OCI-LY3 (cell line): ENCODE results near the gene TBK1.

Experiments used
- EZH2phosphoT487 ChIP-seq: fragments of 200-600 bp; shearing (Covaris generic); IDR thresholded peaks from 2 replicates; pipeline ENCODE4 v1.6.1; 2018; ENCODE audit warnings: antibody characterized with exemption, mixed run types, low read depth
- TF ChIP-seq, protein P1 (sequence below): fragments of 200-600, 300-600 bp; sonication (generic); IDR thresholded peaks from 2 replicates; pipeline ENCODE4 v1.5.1; 2014; ENCODE audit warnings: antibody characterized with exemption, low read length, low read depth

DNA sequence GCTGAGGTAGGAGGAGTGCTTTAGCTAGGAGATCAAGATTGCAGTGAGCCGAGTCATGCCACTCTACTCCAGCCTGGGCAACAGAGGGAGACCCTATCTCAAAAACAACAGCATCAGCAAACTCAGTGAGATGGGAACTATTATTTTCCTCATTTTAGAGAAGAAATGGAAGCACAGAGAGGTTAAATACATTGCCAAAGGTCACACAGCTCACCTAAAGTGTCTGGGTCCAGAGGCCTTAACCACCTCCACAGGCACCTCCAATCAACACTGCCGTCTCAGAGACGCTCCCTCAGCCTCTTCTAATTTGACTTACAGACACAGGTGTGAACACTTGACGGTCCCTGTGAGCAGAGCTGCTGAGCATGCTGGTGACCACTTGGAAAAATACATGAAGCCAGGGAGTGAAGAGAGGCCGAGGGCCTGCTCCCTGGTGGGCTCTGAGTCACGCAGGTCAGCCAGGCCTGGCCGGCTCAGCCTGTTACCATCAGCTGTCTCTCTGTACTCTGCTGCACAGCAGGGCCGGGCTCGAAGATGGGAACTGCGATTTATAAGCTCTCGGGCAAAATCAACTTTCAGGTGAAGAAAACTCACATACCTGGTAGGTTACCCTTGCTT, 80.9 kb downstream of the TBK1 start:
- TF ChIP-seq, protein P1, sequence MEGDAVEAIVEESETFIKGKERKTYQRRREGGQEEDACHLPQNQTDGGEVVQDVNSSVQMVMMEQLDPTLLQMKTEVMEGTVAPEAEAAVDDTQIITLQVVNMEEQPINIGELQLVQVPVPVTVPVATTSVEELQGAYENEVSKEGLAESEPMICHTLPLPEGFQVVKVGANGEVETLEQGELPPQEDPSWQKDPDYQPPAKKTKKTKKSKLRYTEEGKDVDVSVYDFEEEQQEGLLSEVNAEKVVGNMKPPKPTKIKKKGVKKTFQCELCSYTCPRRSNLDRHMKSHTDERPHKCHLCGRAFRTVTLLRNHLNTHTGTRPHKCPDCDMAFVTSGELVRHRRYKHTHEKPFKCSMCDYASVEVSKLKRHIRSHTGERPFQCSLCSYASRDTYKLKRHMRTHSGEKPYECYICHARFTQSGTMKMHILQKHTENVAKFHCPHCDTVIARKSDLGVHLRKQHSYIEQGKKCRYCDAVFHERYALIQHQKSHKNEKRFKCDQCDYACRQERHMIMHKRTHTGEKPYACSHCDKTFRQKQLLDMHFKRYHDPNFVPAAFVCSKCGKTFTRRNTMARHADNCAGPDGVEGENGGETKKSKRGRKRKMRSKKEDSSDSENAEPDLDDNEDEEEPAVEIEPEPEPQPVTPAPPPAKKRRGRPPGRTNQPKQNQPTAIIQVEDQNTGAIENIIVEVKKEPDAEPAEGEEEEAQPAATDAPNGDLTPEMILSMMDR, result no peak
- TF ChIP-seq EZH2phosphoT487, result no peak
